Suprapubic skin (tissue), 4 donors: ENCODE data around the gene CIPC. TPM values are rescaled to one million over a fixed set of nuclear protein-coding genes. Genes with fewer than 3 reads are reported as not detected.

Experiments used
- DNase-seq, 2 donors: peaks; one replicate each; pipeline ENCODE4 v3.0.0-alpha.2; 2019; ENCODE audit warnings: low spot score in 2 of 2
- H3K27ac ChIP-seq: fragments of 200-600 bp; sonication (generic); one replicate; pipeline ENCODE4 v1.5.1; 2019
- H3K27me3 ChIP-seq: fragments of 200-600 bp; sonication (generic); one replicate; pipeline ENCODE4 v1.5.1; 2019
- H3K36me3 ChIP-seq: fragments of 200-600 bp; sonication (generic); one replicate; pipeline ENCODE4 v1.5.1; 2019
- H3K4me1 ChIP-seq: fragments of 200-600 bp; sonication (generic); one replicate; pipeline ENCODE4 v1.5.1; 2019
- H3K4me3 ChIP-seq: fragments of 200-600 bp; sonication (generic); one replicate; pipeline ENCODE4 v1.5.1; 2019; ENCODE audit warnings: mild to moderate bottlenecking
- H3K9me3 ChIP-seq: fragments of 200-600 bp; sonication (generic); one replicate; pipeline ENCODE4 v1.5.1; 2019
- CTCF ChIP-seq, 2 donors: fragments of 200-600 bp in 1 of 2; fragments of 450-650 bp in 1 of 2; sonication (generic) in 1 of 2; IDR thresholded peaks; one replicate each; pipeline ENCODE4 v1.5.1; 2016 to 2019; ENCODE audit warnings: antibody characterized with exemption in 2 of 2, mild to moderate bottlenecking in 1 of 2, moderate library complexity in 1 of 2
- EP300 ChIP-seq: sonication (generic); formaldehyde crosslinking; IDR thresholded peaks from one replicate; pipeline ENCODE4 v1.6.1; 2017; ENCODE audit warnings: antibody characterized with exemption
- POLR2A ChIP-seq, 2 donors: fragments of 450-650 bp; IDR thresholded peaks; one replicate each; pipeline ENCODE4 v1.6.1; 2017; ENCODE audit warnings: antibody characterized with exemption in 2 of 2, mild to moderate bottlenecking in 2 of 2, moderate library complexity in 2 of 2
- POLR2AphosphoS5 ChIP-seq, 3 donors: sonication (generic); formaldehyde crosslinking; IDR thresholded peaks; one replicate each; pipeline ENCODE4 v1.6.1; 2017; ENCODE audit warnings: antibody characterized with exemption in 3 of 3
- WGBS: methylation state at CpG from one replicate; pipeline ENCODE4 v1.1.5; 2018; 5-methylcytosine and 5-hydroxymethylcytosine counted together
- total RNA-seq, 4 donors: library from RNA; depleted of rRNA; stranded (reverse); fragments of >200 nt; gene quantifications; one replicate each; pipeline ENCODE4 v1.1.0, GENCODE V29; 2016

The CIPC gene
- 10 to 100 TPM; 47.2 to 79.0 (median 53.9) TPM for total RNA-seq

GRCh38 chr14:77097700-77098528 lies at the start of gene CIPC:
TSS of gene CIPC (plus strand) at chr14:77098258. CDS start at chr14:77105709, 7,451 bp downstream.
- TF ChIP-seq CTCF (IDR thresholded peaks at IDR 0.05) (no peak), POLR2A (IDR thresholded peaks at IDR 0.05) (peak; percentile 55 to 88), POLR2AphosphoS5 (IDR thresholded peaks at IDR 0.05) (peak; percentile 35 to 90 (median 61)), EP300 (no peak)
- Histone ChIP-seq H3K36me3 (no peaks in the 10 kb centered on the region), H3K27me3 (no peaks in the 10 kb centered on the region), H3K4me3 (peak within 1 kb of the TSS; percentile 97), H3K4me1 (peaks cover 68% of the 10 kb centered on the region), H3K9me3 (no peaks in the 10 kb centered on the region), H3K27ac (peak within 1 kb of the TSS; percentile 99)
- peak; percentile 100 for DNase-seq
- WGBS, result under 1% methylated on average over 36 of the region's 87 CpGs

GRCh38 chr14:77051116-77051515 lies 46.9 kb upstream of the CIPC start:
- WGBS, result 3% methylated on average over 9 of the region's 11 CpGs
- peak in 1 of 2 donors; percentile 88 for DNase-seq
- no peak overlapping the region for H3K4me3 ChIP-seq
- H3K27ac ChIP-seq, result peak overlapping the region; percentile 75
- H3K27me3 ChIP-seq, result no peaks in the 10 kb centered on the region
- no peaks in the 10 kb centered on the region for H3K36me3 ChIP-seq
- peaks cover 44% of the 10 kb centered on the region for H3K4me1 ChIP-seq
- TF ChIP-seq EP300, result no peak
- TF ChIP-seq POLR2AphosphoS5 (IDR thresholded peaks at IDR 0.05), result peak in 2 of 3 donors; percentile 69 to 94
- no peaks in the 10 kb centered on the region for H3K9me3 ChIP-seq

GRCh38 chr14:77052281-77053044 lies 45.6 kb upstream of the CIPC start:
- Histone ChIP-seq H3K36me3 (no peaks in the 10 kb centered on the region), H3K27me3 (no peaks in the 10 kb centered on the region), H3K4me1 (peaks cover 34% of the 10 kb centered on the region), H3K9me3 (no peaks in the 10 kb centered on the region), H3K4me3 (no peak overlapping the region), H3K27ac (peak overlapping the region; percentile 75)
- 53% methylated on average over 6 of the region's 8 CpGs for WGBS
- no peak for DNase-seq
- no peak for TF ChIP-seq POLR2AphosphoS5 (IDR thresholded peaks at IDR 0.05)
- TF ChIP-seq EP300, result no peak
- no peak for TF ChIP-seq POLR2A (IDR thresholded peaks at IDR 0.05)
- no peak for TF ChIP-seq CTCF (IDR thresholded peaks at IDR 0.05)

GRCh38 chr14:77053046-77053841 lies 44.8 kb upstream of the CIPC start:
- Histone ChIP-seq H3K9me3 (no peaks in the 10 kb centered on the region), H3K36me3 (no peaks in the 10 kb centered on the region), H3K4me3 (no peak overlapping the region), H3K4me1 (peaks cover 34% of the 10 kb centered on the region), H3K27me3 (no peaks in the 10 kb centered on the region), H3K27ac (peak overlapping the region; percentile 75)
- WGBS, result 41% methylated on average over 19 of the region's 21 CpGs
- TF ChIP-seq EP300 (no peak), POLR2AphosphoS5 (IDR thresholded peaks at IDR 0.05) (no peak), POLR2A (IDR thresholded peaks at IDR 0.05) (no peak), CTCF (IDR thresholded peaks at IDR 0.05) (peak; percentile 76 to 77)
- DNase-seq, result no peak

GRCh38 chr14:77055306-77055705 lies 42.8 kb upstream of the CIPC start:
- Histone ChIP-seq H3K27me3 (no peaks in the 10 kb centered on the region), H3K27ac (no peak overlapping the region), H3K9me3 (no peaks in the 10 kb centered on the region), H3K4me3 (no peak overlapping the region), H3K36me3 (no peaks in the 10 kb centered on the region), H3K4me1 (peaks cover 38% of the 10 kb centered on the region)
- DNase-seq, result no peak
- TF ChIP-seq EP300, result no peak
- TF ChIP-seq CTCF (IDR thresholded peaks at IDR 0.05), result no peak
- no peak for TF ChIP-seq POLR2AphosphoS5 (IDR thresholded peaks at IDR 0.05)
- no peak for TF ChIP-seq POLR2A (IDR thresholded peaks at IDR 0.05)
- WGBS, result 78% methylated on average over 5 of the region's 5 CpGs
